ENCODE results near the gene NAALADL2.

The NAALADL2 gene

GRCh38 chr3:175617247-175617646 lies 758.1 kb downstream of the NAALADL2 start:
- no peak for DNase-seq

DNA sequence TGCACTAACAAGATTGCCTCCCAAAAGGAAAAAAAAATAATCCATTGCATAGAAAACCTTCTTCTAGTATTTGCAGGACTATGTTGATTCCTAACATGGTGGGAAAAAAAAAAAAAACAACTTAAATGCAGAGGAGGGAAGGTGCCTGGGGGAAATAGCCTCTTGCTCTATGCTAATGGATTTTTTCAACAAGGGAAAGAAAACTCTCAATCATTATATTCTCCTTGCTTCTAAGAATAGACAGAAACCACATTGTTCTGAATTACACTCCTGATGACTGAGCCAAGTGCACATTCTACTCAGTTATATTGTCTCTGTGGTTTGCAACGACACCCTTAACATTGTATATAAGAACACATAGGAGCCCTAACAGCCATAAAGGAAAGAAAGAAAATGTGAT lies 760.2 kb downstream of the NAALADL2 start:
- DNase-seq = no peak

- DNase-seq = no peak
Measured at GRCh38 chr3:175620093-175620492, 761.0 kb downstream of the NAALADL2 start.

DNA sequence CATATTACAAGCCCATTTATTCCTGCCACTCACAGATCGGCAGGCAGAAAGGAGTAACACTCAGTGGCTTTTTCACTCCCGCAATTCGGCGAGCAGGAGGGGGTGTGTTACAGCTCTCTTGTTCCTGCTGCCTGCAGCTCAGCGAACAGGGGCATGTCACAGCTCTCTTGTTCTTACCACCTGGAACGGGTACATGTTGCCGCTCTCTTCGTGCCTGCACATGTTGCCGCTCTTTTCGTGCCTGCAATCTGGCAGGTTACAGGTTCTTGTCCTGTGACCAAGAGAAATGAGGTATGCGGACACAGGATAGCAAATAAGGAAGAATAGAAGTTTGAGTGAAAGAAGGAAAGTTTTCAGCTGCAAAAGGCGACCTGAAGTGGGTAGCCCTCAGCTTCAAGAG lies 761.4 kb downstream of the NAALADL2 start:
- DNase-seq = no peak

DNA sequence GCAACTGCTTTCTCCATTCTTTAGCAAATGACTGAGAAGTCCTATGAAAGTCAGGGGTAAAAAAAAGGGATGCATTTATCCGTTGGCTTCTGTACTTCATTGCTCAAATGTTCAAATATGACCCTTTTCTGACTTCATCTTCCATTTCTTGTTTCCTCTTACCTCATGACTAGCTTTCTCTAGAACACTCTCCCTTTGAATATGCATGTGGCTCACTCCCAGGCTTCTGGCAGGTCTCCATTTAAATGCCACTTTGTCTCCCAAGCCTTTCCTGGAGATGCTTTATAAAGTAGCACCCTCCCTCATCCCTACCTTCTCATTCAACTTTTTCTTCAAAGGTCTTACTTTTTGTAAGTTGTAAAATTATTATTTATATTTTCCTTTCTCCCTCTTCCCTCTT lies 781.8 kb downstream of the NAALADL2 start:
- DNase-seq = no peak

- DNase-seq = no peak
Measured at GRCh38 chr3:175646865-175647264, 787.7 kb downstream of the NAALADL2 start.

DNA sequence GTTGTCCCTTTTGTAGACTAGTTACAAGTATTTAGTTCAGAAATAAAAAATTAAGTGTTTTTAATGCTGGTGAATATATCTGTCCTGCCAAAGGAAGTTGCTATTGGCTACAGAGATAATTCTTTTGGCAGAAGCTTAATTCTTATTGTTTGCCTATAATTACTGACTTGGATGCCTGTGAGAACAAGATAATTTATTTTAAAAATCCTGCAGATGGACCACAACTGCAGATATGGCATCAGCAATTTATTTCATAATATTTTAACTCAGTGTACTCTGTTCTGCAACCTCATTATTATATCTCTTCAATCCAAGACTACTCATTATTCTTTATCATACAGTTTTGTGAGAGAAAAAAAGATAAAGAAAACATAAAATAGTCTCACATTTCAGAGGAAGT lies 789.8 kb downstream of the NAALADL2 start:
- no peak for DNase-seq

DNA sequence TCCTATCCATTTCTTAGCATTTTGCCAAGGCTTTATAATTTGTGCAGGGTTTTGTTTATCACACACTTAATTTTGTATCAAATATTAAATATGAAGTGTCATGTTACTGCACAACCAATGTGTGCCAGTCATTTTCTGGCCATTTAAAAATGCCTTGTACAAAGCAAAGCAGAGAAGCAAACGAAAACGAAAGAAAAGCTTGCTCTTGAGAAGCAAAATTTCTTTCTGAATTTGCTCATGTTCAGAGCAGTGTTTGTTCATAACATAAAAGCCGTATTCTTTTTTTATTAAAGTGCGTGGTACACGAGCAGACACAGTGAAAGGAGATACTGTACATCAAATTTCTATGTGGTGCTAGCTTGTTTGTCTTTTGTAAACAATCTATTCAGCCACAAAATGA lies 792.6 kb downstream of the NAALADL2 start:
- peak; percentile 36 for DNase-seq

DNA sequence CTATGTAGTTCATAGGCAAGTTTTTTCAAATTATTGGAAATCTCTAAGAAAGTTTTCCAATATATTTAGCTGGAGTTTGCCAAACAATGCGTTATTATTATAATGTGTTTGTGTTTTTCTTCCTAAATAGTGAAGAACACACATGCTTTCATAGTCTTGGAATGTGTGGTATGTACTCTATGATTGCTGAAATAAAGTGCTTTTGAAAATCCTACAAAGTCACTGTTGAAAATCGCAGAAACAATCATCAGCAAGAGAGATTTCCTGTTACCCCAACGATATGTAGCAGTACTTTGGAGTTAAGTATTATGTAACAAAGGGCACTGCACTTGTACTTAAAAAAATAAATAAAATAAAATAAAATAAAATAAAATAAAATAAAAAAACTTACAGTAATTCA lies 796.2 kb downstream of the NAALADL2 start:
- DNase-seq = no peak

DNA sequence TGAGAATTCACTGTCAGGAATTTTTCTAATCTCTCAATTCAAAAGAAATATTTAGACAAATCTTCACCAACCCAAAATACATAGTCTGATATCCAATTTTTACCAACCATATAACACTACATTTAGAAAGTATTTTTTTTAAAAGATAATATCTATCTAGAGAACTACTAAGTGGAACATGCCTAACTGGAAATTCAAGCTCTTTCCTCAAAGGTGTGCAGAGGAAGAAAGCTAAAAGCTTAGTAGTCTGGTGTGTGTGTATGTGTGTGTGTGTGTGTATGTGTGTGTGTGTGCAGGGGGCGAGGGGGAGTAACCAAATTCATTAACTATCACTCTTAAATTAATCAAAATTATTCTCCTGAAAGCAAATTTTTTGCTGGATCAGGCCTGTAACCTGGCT lies 797.3 kb downstream of the NAALADL2 start:
- DNase-seq = no peak

GRCh38 chr3:175659670-175660350 lies 800.7 kb downstream of the NAALADL2 start:
- no peak for DNase-seq

DNA sequence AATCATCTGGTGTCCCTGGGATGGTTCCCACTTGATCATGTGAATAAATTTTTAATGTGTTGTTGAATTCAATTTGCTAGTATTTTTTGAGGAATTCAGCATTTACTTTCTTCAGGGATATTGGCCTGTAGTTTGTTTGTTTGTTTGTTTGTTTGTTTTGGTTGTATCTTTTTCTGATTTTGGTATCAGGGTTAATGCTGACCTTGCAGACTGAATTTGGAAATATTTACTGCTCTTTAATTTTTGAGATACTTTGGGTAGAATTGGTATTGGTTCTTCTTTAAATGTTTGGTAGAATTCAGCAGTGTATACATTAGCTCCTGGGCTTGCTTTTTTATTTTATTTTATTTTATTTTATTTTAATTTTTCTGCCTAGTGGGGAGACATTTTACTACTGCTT lies 803.7 kb downstream of the NAALADL2 start:
- no peak for DNase-seq

GRCh38 chr3:175664911-175665310 lies 805.8 kb downstream of the NAALADL2 start:
- DNase-seq = peak; percentile 18

DNA sequence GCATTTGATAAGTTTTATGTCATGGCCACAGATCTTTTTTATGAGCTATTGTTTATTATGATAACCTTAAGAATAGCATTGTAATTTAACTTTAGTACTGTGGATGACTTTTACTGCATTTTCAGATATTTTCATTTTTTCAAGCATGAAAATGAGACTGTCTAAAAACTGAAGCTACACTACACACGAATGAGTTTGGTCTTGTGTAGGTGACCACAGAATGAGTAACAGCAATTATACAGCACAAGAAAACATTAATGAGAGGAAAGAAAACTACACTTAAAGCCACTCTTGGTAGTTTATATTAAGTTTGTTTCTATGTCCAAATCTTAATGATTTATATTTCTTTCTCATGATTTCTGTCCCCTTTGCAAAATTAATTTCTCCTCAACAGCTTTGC lies 809.2 kb downstream of the NAALADL2 start:
- no peak for DNase-seq

GRCh38 chr3:175670557-175670956 lies 811.4 kb downstream of the NAALADL2 start:
- DNase-seq = no peak

DNA sequence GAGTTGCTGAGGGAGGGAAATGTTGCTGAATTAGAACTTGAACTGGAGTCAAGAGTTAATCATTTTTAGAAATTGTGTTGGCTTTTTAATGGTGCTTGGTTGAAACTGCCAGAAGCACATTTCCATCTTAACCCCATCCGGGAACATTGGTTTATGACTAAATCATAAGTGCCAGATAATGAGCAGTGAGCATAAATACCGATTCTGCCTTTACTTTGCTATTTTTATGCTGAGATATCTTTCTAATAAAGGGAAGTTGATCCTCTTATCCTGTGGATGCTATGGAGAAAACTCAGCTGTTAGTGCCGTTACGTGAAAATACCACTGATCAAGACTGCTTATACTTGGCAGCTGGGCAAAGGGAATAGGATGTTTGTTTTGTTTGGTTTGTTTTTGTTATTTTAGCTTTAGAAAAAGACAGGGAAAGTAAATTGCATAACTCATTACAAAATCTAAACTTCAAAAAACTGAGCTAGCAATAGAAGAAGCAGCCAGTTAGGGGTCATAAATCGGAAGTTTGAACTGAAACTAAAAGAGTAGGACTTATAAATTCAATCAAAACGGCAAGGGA lies 813.1 kb downstream of the NAALADL2 start:
- peak; percentile 43 for DNase-seq

DNA sequence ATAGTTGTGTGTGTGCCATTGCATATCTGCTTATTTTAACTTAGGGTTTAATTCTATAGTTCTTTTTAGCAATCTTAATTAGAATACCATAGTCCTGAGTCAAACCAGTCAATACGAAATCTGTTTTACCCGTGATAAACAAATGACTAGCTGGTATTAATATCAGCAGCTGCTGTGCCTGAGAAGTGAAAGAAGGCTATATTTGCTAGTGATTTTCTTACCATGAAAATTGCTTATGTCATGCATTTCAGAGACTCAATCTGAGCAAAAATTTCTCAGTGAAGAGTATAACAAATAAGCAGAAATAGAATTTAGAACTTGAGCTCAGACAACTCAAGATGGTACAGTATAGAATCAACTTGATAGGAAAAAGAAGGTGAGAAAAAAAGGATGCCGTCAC lies 820.4 kb downstream of the NAALADL2 start:
- DNase-seq = no peak

GRCh38 chr3:175692256-175692655 lies 833.1 kb downstream of the NAALADL2 start:
- DNase-seq = no peak

GRCh38 chr3:175695251-175695650 lies 836.1 kb downstream of the NAALADL2 start:
- no peak for DNase-seq

- no peak for DNase-seq
Measured at GRCh38 chr3:175702956-175703355, 843.8 kb downstream of the NAALADL2 start.

DNA sequence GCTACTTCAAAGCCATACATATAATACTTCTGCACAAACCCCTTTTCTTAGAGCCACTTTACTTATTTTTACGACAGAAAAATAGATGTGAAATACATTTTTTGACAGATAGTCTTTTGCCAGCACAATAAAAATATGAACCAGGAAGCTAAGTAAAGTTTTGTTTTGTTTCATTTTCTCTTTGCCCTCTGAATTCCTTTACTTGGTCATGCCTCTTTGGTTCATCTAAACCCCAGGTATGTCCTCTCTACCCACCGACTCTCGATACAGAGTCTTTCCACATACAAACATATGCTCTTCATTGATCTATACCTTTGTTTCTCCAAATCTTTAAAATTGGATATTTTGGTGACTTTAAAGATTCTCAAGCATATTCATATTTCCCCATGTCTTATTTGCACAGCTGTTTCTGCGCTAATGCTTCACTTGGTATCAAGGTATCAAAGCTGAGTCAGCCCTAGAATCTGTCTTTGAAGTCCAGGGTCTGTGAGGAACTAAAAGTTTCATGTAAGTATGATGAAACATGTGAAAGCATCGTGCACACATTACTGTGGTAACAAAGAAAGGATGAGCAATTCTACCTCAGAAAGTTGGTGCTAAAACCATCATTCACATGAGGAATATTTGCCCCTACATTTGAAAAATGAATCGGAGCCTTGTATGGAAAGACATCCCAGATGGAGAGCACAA lies 845.4 kb downstream of the NAALADL2 start:
- no peak for DNase-seq

DNA sequence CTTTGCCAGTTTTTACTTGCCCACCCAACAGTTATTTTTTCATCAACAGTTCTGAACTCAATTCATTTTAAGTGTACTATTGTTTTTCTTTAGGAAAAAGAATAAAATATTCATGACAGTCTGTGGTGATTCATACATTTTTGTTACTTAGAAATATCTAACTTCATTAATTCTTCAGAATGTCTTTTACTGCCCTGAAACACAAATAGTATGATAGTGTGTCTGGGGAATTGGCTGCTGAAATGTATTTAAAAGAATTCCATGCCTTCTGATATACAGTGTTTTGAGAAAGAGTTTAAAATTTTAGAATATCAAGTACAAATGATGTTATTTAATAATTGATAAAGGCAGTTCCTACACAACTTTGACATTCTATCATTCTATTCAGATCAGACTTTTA lies 854.1 kb downstream of the NAALADL2 start:
- DNase-seq = no peak

GRCh38 chr3:175716446-175716845 lies 857.3 kb downstream of the NAALADL2 start:
- no peak for DNase-seq

DNA sequence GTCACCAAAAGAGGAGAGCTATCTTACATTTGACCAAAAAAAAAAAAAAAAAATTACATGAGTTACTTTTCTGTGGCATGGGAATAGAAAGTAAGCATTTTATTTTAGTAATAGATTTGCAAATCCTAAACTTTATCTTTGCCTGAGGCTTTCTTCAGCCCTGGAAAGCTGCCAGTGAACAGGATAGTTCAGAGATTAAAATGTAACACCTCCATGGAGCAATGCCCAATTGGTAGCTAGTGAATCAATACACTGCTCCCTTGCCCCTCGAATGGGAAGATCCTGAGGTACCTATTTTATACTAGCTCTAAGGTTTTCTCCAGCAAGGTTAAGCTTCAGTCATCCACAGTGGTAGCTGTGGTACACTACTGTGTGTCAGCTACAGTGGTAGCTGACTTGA lies 867.1 kb downstream of the NAALADL2 start:
- no peak for DNase-seq

- no peak for DNase-seq
Measured at GRCh38 chr3:175728566-175728965, 869.4 kb downstream of the NAALADL2 start.
